ENCODE data around the gene PLCB1. TPM values are rescaled to one million over a fixed set of nuclear protein-coding genes. Genes with fewer than 3 reads are reported as not detected.

PLCB1 gene
- polyA plus RNA-seq, 3 donors from 2014 or later, result 11.0 to 20.4 (median 12.6) TPM

GRCh38 chr20:8726460-8726859, 594.4 kb downstream of the PLCB1 start:
- no peak for DNase-seq
- Mint-ChIP-seq H3K27me3 (ENCODE audit: low read depth in 3 of 3) (peaks cover 0 to 2% (median 0%) of the 10 kb centered on the region in 3 donors), H3K36me3 (peaks cover 13 to 26% (median 17%) of the 10 kb centered on the region in 3 donors), H3K9me3 (no peaks in the 10 kb centered on the region), H3K4me1 (no peaks in the 10 kb centered on the region), H3K4me3 (no peak overlapping the region), H3K27ac (no peak overlapping the region)

GRCh38 chr20:8735014-8735413, 602.9 kb downstream of the PLCB1 start:
- Mint-ChIP-seq H3K27me3 (ENCODE audit: low read depth in 3 of 3) (no peaks in the 10 kb centered on the region), H3K4me1 (peaks cover 2 to 11% of the 10 kb centered on the region in 2 donors), H3K9me3 (no peaks in the 10 kb centered on the region), H3K4me3 (no peak overlapping the region), H3K27ac (no peak overlapping the region), H3K36me3 (peaks cover 18 to 35% (median 19%) of the 10 kb centered on the region in 3 donors)
- no peak for DNase-seq

GRCh38 chr20:8735674-8736073, 603.6 kb downstream of the PLCB1 start:
- peak overlapping the region in 1 of 6 donors; percentile 43 for H3K27ac Mint-ChIP-seq
- peaks cover 2 to 11% of the 10 kb centered on the region in 2 donors for H3K4me1 Mint-ChIP-seq
- DNase-seq, result no peak
- H3K4me3 Mint-ChIP-seq, result no peak overlapping the region
- H3K36me3 Mint-ChIP-seq, result peaks cover 21 to 40% (median 21%) of the 10 kb centered on the region in 3 donors
- no peaks in the 10 kb centered on the region for H3K9me3 Mint-ChIP-seq
- no peaks in the 10 kb centered on the region for H3K27me3 Mint-ChIP-seq (ENCODE audit: low read depth in 3 of 3)

GRCh38 chr20:8740265-8740664, 608.2 kb downstream of the PLCB1 start:
- Mint-ChIP-seq H3K4me3 (no peak overlapping the region), H3K27me3 (ENCODE audit: low read depth in 3 of 3) (no peaks in the 10 kb centered on the region), H3K36me3 (peaks cover 33 to 52% (median 34%) of the 10 kb centered on the region in 3 donors), H3K27ac (no peak overlapping the region), H3K4me1 (peaks cover 2 to 21% of the 10 kb centered on the region in 2 donors), H3K9me3 (no peaks in the 10 kb centered on the region)
- no peak for DNase-seq

- Mint-ChIP-seq H3K27ac (no peak overlapping the region), H3K4me1 (peaks cover 0 to 10% of the 10 kb centered on the region in 2 donors), H3K4me3 (no peak overlapping the region), H3K9me3 (no peaks in the 10 kb centered on the region), H3K27me3 (ENCODE audit: low read depth in 3 of 3) (peaks cover 0 to 3% (median 0%) of the 10 kb centered on the region in 3 donors), H3K36me3 (peaks cover 25 to 36% (median 27%) of the 10 kb centered on the region in 3 donors)
- no peak for DNase-seq
These were observed 612.3 kb downstream of the PLCB1 start for GRCh38 chr20:8744228-8744844.

- H3K9me3 Mint-ChIP-seq, result no peaks in the 10 kb centered on the region
- H3K27me3 Mint-ChIP-seq (ENCODE audit: low read depth in 3 of 3), result peaks cover 0 to 3% (median 0%) of the 10 kb centered on the region in 3 donors
- no peak for DNase-seq
- H3K27ac Mint-ChIP-seq, result no peak overlapping the region
- H3K4me1 Mint-ChIP-seq, result peaks cover 0 to 15% of the 10 kb centered on the region in 2 donors
- no peak overlapping the region for H3K4me3 Mint-ChIP-seq
- peaks cover 0 to 22% (median 3%) of the 10 kb centered on the region in 3 donors for H3K36me3 Mint-ChIP-seq
These were observed 617.0 kb downstream of the PLCB1 start for GRCh38 chr20:8749101-8749500.

GRCh38 chr20:8749986-8750385, 617.9 kb downstream of the PLCB1 start:
- no peaks in the 10 kb centered on the region for H3K9me3 Mint-ChIP-seq
- H3K4me3 Mint-ChIP-seq, result no peak overlapping the region
- DNase-seq, result no peak
- H3K27ac Mint-ChIP-seq, result no peak overlapping the region
- H3K27me3 Mint-ChIP-seq (ENCODE audit: low read depth in 3 of 3), result peaks cover 0 to 3% (median 0%) of the 10 kb centered on the region in 3 donors
- H3K36me3 Mint-ChIP-seq, result peaks cover 0 to 26% (median 3%) of the 10 kb centered on the region in 3 donors
- H3K4me1 Mint-ChIP-seq, result peaks cover 0 to 8% of the 10 kb centered on the region in 2 donors

- Mint-ChIP-seq H3K36me3 (peaks cover 4 to 28% (median 4%) of the 10 kb centered on the region in 3 donors), H3K27me3 (ENCODE audit: low read depth in 3 of 3) (no peaks in the 10 kb centered on the region), H3K4me3 (no peak overlapping the region), H3K9me3 (no peaks in the 10 kb centered on the region), H3K4me1 (peaks cover 12 to 20% of the 10 kb centered on the region in 2 donors), H3K27ac (peak overlapping the region in 1 of 6 donors; percentile 13)
- no peak for DNase-seq
These were observed 623.5 kb downstream of the PLCB1 start for GRCh38 chr20:8755340-8756118.

- H3K27ac Mint-ChIP-seq, result peak overlapping the region in 1 of 6 donors; percentile 34
- no peaks in the 10 kb centered on the region for H3K27me3 Mint-ChIP-seq (ENCODE audit: low read depth in 3 of 3)
- no peak for DNase-seq
- peaks cover 4 to 31% (median 8%) of the 10 kb centered on the region in 3 donors for H3K36me3 Mint-ChIP-seq
- no peaks in the 10 kb centered on the region for H3K9me3 Mint-ChIP-seq
- no peak overlapping the region for H3K4me3 Mint-ChIP-seq
- peaks cover 12 to 19% of the 10 kb centered on the region in 2 donors for H3K4me1 Mint-ChIP-seq
These were observed 624.3 kb downstream of the PLCB1 start for GRCh38 chr20:8756410-8756809.

- no peaks in the 10 kb centered on the region for H3K9me3 Mint-ChIP-seq
- H3K4me1 Mint-ChIP-seq, result peaks cover 12 to 15% of the 10 kb centered on the region in 2 donors
- DNase-seq, result no peak
- no peak overlapping the region for H3K4me3 Mint-ChIP-seq
- no peaks in the 10 kb centered on the region for H3K27me3 Mint-ChIP-seq (ENCODE audit: low read depth in 3 of 3)
- peak overlapping the region in 1 of 6 donors; percentile 14 for H3K27ac Mint-ChIP-seq
- peaks cover 4 to 28% (median 8%) of the 10 kb centered on the region in 3 donors for H3K36me3 Mint-ChIP-seq
These were observed 625.1 kb downstream of the PLCB1 start for GRCh38 chr20:8757146-8757545.

GRCh38 chr20:8764344-8764962, 632.4 kb downstream of the PLCB1 start:
- H3K4me3 Mint-ChIP-seq, result no peak overlapping the region
- no peaks in the 10 kb centered on the region for H3K4me1 Mint-ChIP-seq
- peaks cover 0 to 2% (median 0%) of the 10 kb centered on the region in 3 donors for H3K27me3 Mint-ChIP-seq (ENCODE audit: low read depth in 3 of 3)
- no peak for DNase-seq
- H3K9me3 Mint-ChIP-seq, result no peaks in the 10 kb centered on the region
- no peak overlapping the region for H3K27ac Mint-ChIP-seq
- peaks cover 28 to 41% (median 33%) of the 10 kb centered on the region in 3 donors for H3K36me3 Mint-ChIP-seq

GRCh38 chr20:8766868-8767390, 634.9 kb downstream of the PLCB1 start:
- H3K9me3 Mint-ChIP-seq, result no peaks in the 10 kb centered on the region
- no peak overlapping the region for H3K4me3 Mint-ChIP-seq
- peaks cover 0 to 2% (median 0%) of the 10 kb centered on the region in 3 donors for H3K27me3 Mint-ChIP-seq (ENCODE audit: low read depth in 3 of 3)
- H3K36me3 Mint-ChIP-seq, result peaks cover 29 to 39% (median 36%) of the 10 kb centered on the region in 3 donors
- no peak overlapping the region for H3K27ac Mint-ChIP-seq
- no peaks in the 10 kb centered on the region for H3K4me1 Mint-ChIP-seq
- no peak for DNase-seq

GRCh38 chr20:8774412-8774811, 642.3 kb downstream of the PLCB1 start:
- Mint-ChIP-seq H3K4me3 (no peak overlapping the region), H3K9me3 (no peaks in the 10 kb centered on the region), H3K4me1 (no peaks in the 10 kb centered on the region), H3K36me3 (peaks cover 26 to 45% (median 40%) of the 10 kb centered on the region in 3 donors), H3K27ac (no peak overlapping the region), H3K27me3 (ENCODE audit: low read depth in 3 of 3) (no peaks in the 10 kb centered on the region)
- no peak for DNase-seq
